22Rv1 (cell line): ENCODE results near the gene GATA5.

ENCODE experiments used
- CTCF ChIP-seq: fragments of 450-650 bp; IDR thresholded peaks from 2 replicates; pipeline ENCODE4 v1.5.1; 2017; ENCODE audit warnings: mild to moderate bottlenecking
- ZFX ChIP-seq: fragments of 450-650 bp; IDR thresholded peaks from 2 replicates; pipeline ENCODE4 v1.6.1; 2017; ENCODE audit warnings: antibody characterized with exemption, borderline replicate concordance

GRCh38 chr20:62499758-62500236 lies 24.0 kb upstream of the GATA5 start:
- TF ChIP-seq CTCF (no peak), ZFX (no peak)
